ENCODE data around the gene IPCEF1. TPM values are rescaled to one million over a fixed set of nuclear protein-coding genes. Genes with fewer than 3 reads are reported as not detected.
A peak's percentile ranks its signal among the peaks of the same experiment; 100 is the strongest.

Gene IPCEF1
- total and polyA plus RNA-seq, 2 experiments from 2014 or later = not detected

GRCh38 chr6:154236646-154237301 is 119.8 kb downstream of the IPCEF1 start:
- Histone ChIP-seq H3K27ac (no peak overlapping the region), H4K20me1 (ENCODE audit: insufficient read depth) (no peaks in the 10 kb centered on the region), H2AFZ (no peak overlapping the region), H3K9me3 (ENCODE audit: low read depth) (no peaks in the 10 kb centered on the region), H3F3A (ENCODE audit: insufficient read depth) (no peaks in the 10 kb centered on the region), H3K27me3 (replicated peaks; ENCODE audit: insufficient read depth) (peaks cover 4% of the 10 kb centered on the region; the same call in 1 of the 2 replicates), H3K4me2 (ENCODE audit: unreplicated experiment) (no peak overlapping the region), H3K79me2 (ENCODE audit: insufficient read depth) (no peaks in the 10 kb centered on the region), H3K36me3 (ENCODE audit: low read depth) (no peaks in the 10 kb centered on the region), H3K4me3 (no peak overlapping the region), H3K4me1 (ENCODE audit: insufficient read depth) (no peaks in the 10 kb centered on the region), H3K9ac (no peak overlapping the region), H3K9me2 (ENCODE audit: insufficient read depth) (no peaks in the 10 kb centered on the region)
- TF ChIP-seq EZH2 (IDR thresholded peaks at IDR 0.05; ENCODE audit: insufficient read depth, poor library complexity, severe bottlenecking) = no peak
- no peak for TF ChIP-seq EZH2phosphoT487 (IDR thresholded peaks at IDR 0.05; ENCODE audit: insufficient read depth, low read depth)
- no peak for DNase-seq
- WGBS, 2 experiments (ENCODE audit: low coverage in 1 of 2, low lambda C conversion rate in 2 of 2, missing lambda C conversion rate in 2 of 2) = 47 to 50% methylated on average over 4 of the region's 4 CpGs
- in situ Hi-C loops (cut with MboI) = no loop called here

GRCh38 chr6:154234019-154234772 is 122.4 kb downstream of the IPCEF1 start:
- H3K27me3 ChIP-seq (replicated peaks; ENCODE audit: insufficient read depth) = 0 out of 2 replicates have a peak, but pooled peaks cover 1% of the 10 kb centered on the region
- 80 to 92% methylated on average over 4 of the region's 4 CpGs for WGBS, 2 experiments (ENCODE audit: low coverage in 1 of 2, low lambda C conversion rate in 2 of 2, missing lambda C conversion rate in 2 of 2)
- no peak overlapping the region for H3K4me3 ChIP-seq
- no peak for DNase-seq
- no peaks in the 10 kb centered on the region for H3K9me3 ChIP-seq (ENCODE audit: low read depth)
- TF ChIP-seq EZH2phosphoT487 (IDR thresholded peaks at IDR 0.05; ENCODE audit: insufficient read depth, low read depth) (no peak), EZH2 (IDR thresholded peaks at IDR 0.05; ENCODE audit: insufficient read depth, poor library complexity, severe bottlenecking) (no peak)
- no peaks in the 10 kb centered on the region for H4K20me1 ChIP-seq (ENCODE audit: insufficient read depth)
- no peaks in the 10 kb centered on the region for H3K9me2 ChIP-seq (ENCODE audit: insufficient read depth)
- H3K4me1 ChIP-seq (ENCODE audit: insufficient read depth) = no peaks in the 10 kb centered on the region
- H3K9ac ChIP-seq = no peak overlapping the region
- no peaks in the 10 kb centered on the region for H3K79me2 ChIP-seq (ENCODE audit: insufficient read depth)
- H3K36me3 ChIP-seq (ENCODE audit: low read depth) = no peaks in the 10 kb centered on the region
- no peaks in the 10 kb centered on the region for H3F3A ChIP-seq (ENCODE audit: insufficient read depth)
- no peak overlapping the region for H3K27ac ChIP-seq
- in situ Hi-C loops (cut with MboI) = no loop called here
- H3K4me2 ChIP-seq (ENCODE audit: unreplicated experiment) = no peak overlapping the region
- no peak overlapping the region for H2AFZ ChIP-seq

GRCh38 chr6:154233383-154233782 is 123.2 kb downstream of the IPCEF1 start:
- Histone ChIP-seq H3K4me2 (ENCODE audit: unreplicated experiment) (no peak overlapping the region), H3K27ac (no peak overlapping the region), H3K27me3 (replicated peaks; ENCODE audit: insufficient read depth) (no peaks in the 10 kb centered on the region), H3K9me2 (ENCODE audit: insufficient read depth) (no peaks in the 10 kb centered on the region), H3K79me2 (ENCODE audit: insufficient read depth) (no peaks in the 10 kb centered on the region), H2AFZ (no peak overlapping the region), H3K36me3 (ENCODE audit: low read depth) (no peaks in the 10 kb centered on the region), H3K9me3 (ENCODE audit: low read depth) (no peaks in the 10 kb centered on the region), H3K9ac (no peak overlapping the region), H4K20me1 (ENCODE audit: insufficient read depth) (no peaks in the 10 kb centered on the region), H3K4me3 (no peak overlapping the region), H3K4me1 (ENCODE audit: insufficient read depth) (no peaks in the 10 kb centered on the region), H3F3A (ENCODE audit: insufficient read depth) (no peaks in the 10 kb centered on the region)
- WGBS, 2 experiments (ENCODE audit: low coverage in 1 of 2, low lambda C conversion rate in 2 of 2, missing lambda C conversion rate in 2 of 2) = 69 to 78% methylated on average over 2 of the region's 2 CpGs
- in situ Hi-C loops (cut with MboI) = no loop called here
- DNase-seq = no peak
- TF ChIP-seq EZH2phosphoT487 (IDR thresholded peaks at IDR 0.05; ENCODE audit: insufficient read depth, low read depth) = no peak

- Histone ChIP-seq H3K4me1 (ENCODE audit: insufficient read depth) (no peaks in the 10 kb centered on the region), H3K36me3 (ENCODE audit: low read depth) (no peaks in the 10 kb centered on the region), H3F3A (ENCODE audit: insufficient read depth) (no peaks in the 10 kb centered on the region), H3K9me3 (ENCODE audit: low read depth) (no peaks in the 10 kb centered on the region), H4K20me1 (ENCODE audit: insufficient read depth) (no peaks in the 10 kb centered on the region), H3K27ac (no peak overlapping the region), H2AFZ (no peak overlapping the region), H3K4me2 (ENCODE audit: unreplicated experiment) (no peak overlapping the region), H3K27me3 (replicated peaks; ENCODE audit: insufficient read depth) (no peaks in the 10 kb centered on the region), H3K79me2 (ENCODE audit: insufficient read depth) (no peaks in the 10 kb centered on the region), H3K9ac (no peak overlapping the region), H3K4me3 (no peak overlapping the region), H3K9me2 (ENCODE audit: insufficient read depth) (no peaks in the 10 kb centered on the region)
- WGBS, 2 experiments (ENCODE audit: low coverage in 1 of 2, low lambda C conversion rate in 2 of 2, missing lambda C conversion rate in 2 of 2) = 31 to 37% methylated on average over 7 of the region's 7 CpGs
- TF ChIP-seq EZH2 (IDR thresholded peaks at IDR 0.05; ENCODE audit: insufficient read depth, poor library complexity, severe bottlenecking) (no peak), EZH2phosphoT487 (IDR thresholded peaks at IDR 0.05; ENCODE audit: insufficient read depth, low read depth) (no peak)
- DNase-seq = peak; percentile 30
- in situ Hi-C loops (cut with MboI) = no loop called here
These were observed 124.3 kb downstream of the IPCEF1 start for GRCh38 chr6:154232013-154232910.

Measured in GM23248 (cell line).